GM19328 (cell line): ENCODE data around the gene LRP3.
"Not testable (repeated sequence)": the region's sequence is repeated elsewhere in the genome, so short reads cannot be mapped to it uniquely, and the experiment has no call there.

Experiments
- ATAC-seq: cut with Tn5 transposase; IDR thresholded peaks from one replicate; pipeline ENCODE4 v1.9.1; 2021; ENCODE audit warnings: mild to moderate bottlenecking, moderate library complexity; ENCODE audit not compliant: unreplicated experiment

The LRP3 gene

DNA sequence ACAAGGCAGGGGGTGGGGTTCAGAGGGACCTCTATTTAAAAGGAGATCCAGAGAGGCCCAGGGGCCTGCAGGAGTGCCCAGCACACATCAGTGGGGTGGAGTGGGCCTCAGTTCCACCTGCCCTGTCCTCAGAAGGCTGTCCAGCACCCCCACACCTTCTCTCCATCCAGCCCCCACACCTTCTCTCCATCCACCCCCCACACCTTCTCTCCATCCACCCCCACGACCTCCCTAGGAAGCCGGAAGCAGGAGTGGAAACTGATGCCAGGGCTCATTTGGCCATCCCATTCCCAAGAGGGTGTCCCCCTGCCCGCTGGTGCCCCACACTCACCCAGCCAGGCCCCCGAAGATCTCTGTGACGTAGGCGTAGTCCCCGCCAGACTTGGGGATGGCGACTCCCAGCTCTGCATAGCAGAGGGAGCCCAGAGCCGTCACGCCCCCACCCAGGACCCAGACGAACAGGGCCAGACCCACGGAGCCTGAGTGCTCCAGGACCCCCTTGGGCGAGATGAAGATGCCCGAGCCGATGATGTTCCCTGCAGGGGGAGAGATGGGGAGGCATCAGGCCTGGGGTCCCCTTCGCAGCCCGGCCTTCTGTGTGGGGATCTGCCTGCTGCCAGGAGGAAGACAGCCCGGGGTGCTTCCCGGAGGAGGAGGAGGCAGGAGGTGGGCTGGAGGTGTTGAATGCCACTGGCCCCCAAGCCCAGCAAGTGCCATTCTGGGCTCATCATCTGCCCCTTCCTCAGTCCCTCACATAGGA, 21.5 kb downstream of the LRP3 start:
- ATAC-seq, result no peak

DNA sequence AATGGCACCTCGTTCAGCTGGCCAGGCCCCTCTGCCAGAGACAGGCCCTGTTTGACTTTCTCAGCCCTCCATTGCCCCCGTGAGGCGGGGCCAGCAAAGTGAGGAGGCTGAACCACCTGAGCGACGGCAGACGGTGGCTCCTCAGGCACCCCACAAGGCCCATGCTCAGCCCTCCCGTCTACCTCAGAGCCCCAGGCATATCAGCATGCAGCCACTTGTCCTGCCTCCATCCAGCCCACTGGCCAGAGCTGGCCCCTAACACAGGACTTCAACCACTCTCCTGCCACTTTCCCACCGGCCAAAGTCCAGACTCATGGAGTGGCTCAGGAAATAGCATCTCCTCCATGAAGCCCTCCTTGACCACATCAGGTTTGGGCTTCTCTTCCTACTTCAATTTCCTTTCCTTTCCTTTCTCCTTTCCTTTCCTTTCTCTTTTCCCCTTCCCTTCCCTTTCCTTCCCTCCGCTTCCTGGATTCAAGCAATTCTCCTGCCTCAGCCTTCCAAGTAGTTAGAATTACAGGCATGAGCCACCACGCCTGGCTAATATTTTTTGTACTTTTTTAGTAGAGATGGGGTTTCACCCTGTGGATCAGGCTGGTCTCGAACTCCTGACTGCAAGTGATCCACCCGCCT, 22.2 kb downstream of the LRP3 start:
- no peak for ATAC-seq

DNA sequence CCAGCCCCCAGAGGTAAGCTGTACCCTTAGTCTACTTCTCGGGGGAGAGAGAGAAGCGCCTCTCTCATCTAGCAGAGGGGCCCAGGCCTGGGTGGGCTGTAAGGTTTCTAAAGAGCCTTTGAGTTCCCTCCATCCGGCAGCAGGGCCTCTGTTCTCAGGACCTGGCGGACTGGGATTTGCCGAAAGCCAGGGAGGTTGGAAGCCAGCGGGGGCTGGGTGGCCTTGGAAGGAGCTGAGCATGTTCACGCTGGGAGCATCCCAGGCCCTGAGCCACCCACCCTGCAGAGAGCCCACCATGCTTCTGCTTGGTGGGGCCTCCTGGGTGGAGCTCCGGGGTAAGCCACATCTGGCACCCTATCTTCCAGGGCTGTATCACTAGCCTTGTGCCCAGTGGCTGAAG, 23.8 kb downstream of the LRP3 start:
- ATAC-seq, result no peak

DNA sequence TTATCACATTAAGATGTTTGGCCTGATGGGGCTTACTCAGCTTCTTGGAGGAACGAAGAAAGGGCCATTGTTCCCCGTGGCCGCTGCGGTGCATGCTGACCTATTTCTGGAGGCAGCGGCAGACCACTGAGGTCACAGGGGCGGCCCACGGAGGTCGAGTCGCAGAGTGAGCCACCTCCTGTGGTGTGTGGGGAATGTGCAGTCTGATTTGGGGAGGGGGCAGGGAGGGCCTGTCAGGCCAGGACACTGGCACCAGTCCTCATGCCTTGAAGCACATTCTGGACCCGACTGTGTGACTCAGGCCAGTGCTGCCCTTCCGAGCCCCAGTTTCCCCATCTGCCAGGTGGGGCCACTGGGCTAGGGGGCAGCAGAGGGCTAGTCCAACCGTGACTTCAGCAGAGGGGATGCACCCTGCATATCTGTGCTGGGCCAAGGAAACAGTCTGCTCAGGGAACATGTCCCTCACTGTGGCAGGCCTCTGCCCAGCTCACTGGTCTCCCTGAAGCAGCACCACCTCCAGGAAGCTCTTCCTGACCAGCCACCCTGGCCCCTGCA, 25.2 kb downstream of the LRP3 start:
- no peak for ATAC-seq

DNA sequence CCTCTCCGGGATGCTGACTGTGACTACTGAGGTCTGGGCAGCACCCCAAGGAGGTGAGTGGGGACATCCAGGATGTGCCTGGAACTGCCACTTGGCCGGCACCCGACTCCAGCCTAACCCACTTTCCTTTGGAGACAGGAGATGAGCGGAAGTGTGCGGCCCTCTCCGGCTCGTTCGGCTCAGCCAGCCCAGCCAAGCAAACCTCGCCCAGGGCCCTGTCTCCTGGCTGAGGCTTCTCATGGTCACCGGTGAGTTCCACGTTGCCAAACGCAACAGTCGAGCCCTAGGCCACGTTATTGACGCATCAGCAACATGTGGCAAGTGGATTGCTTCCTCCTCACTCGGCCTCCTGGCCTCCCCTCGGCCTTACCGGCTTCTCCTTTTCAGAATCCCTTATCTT, 26.0 kb downstream of the LRP3 start:
- ATAC-seq, result no peak

DNA sequence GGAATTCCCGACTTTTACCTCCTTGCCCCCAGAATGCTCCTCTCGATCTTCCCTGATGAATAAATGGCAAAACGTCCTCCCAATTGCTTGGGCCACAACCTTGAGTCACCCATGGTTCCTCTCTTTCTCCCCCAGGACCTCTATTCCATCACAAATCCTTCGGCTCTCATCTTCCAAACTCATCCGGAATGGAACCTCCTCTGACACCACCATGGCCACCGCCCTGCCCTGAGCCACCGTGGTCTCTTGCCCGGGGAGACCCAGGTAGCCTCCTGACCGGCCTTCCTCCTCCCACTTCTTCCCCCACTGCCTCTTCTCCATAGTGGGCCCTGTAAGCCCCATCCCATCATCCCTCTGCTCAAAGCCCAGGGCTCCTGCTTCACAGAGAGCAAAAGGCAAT, 26.6 kb downstream of the LRP3 start:
- no peak for ATAC-seq

DNA sequence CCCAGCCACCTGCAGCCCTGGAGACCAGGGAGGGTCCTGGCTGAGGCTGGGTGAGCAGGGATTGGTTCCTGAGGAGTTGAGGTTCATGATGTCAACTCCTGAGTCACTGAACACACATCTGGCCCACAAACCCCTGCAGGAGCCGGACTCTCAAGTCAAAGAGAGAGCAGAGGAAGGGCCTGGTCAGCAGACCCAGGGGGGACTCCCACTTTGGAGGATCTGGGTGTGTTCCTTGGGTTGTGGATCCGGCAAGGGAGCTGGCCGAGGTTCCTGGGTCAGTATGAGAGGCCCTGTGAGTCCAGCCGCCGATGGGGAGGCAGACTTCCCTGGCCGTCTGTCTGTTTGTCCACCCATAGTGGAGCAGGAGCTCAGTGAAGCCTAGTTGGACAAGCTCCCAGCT, 27.5 kb downstream of the LRP3 start:
- ATAC-seq, result no peak

DNA sequence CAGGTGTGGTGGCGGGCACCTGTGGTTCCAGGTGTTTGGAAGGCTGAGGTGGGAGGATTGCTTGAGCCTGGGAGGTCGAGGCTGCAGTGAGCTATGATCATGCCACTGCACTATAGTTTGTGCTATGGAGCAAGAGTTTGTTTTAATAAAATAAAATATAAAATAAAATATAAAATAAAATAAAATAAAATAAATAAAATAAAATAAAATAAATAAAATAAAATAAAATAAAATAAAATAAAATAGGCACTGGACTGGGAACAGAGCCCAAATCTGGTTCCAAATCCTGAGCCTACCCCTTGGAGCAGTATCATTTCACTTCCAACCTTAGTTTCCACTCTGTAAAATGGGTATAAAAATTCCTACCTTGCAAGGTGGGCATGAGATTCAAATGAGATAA, 28.1 kb downstream of the LRP3 start:
- not testable (repeated sequence) for ATAC-seq

DNA sequence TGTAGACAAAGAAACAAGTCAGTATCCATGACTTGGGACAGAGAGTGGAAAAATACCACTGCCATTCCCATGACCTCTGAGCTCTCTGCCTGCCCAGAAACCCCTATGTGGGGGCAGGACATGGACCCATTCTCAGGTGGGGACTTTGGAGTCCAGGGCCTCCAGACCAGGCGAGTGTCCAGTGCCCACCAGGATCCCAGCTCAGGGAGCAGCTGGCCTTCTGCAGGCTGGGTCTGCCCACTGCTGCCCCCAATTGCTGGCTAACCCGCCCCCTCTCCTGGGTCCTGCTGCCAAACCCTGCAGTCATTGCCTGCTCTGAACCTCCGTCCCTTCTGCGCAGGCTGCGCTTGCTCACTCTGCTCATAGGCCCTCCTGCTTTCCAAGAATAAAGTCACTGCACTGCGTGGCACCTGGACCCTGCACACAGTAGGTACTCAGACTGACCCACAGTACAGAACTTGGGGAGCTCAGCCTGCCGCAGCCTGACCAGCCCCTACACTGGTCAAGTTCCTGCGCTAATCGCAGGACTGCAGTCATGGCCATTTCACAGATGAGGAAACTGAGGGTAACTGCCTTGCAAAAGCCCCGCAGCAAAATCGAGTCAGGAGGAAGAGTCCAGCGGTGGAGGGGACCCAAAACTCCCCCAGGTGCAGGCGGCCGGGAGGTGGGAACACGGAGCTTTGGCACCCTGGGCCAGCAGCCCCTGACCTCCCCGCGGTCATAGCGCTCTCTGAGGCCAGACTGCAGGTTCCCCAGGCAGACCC, 30.7 kb downstream of the LRP3 start:
- no peak for ATAC-seq

DNA sequence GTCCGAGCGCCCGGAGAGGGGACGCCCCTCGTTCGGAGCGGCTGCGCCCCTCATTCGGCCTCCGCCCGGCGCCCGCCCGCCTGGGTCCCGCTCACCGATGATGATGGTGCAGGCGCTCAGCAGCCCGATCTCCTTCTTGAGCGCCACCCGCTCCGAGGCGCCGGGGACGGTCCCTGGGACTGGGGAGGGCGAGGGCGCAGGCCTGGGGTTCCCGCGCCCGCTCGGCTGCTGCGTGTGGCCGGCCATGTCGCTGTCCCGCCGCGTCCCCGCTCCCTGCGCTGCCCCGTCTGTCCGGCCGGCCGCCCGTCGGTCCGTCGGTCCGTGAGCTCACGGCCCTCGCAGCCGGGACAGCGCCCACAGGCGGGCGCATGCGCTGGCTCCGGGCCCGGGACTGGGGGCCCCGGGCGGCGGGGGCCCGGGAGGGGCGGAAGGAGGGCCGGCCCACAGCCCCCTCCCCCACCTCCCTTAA, 31.4 kb downstream of the LRP3 start, which contains the start of gene SLC7A10:
TSS of gene SLC7A10 (minus strand) at position 393 of the 469 bp plus-strand sequence. CDS start at position 246, 147 bp downstream.
- no peak for ATAC-seq

DNA sequence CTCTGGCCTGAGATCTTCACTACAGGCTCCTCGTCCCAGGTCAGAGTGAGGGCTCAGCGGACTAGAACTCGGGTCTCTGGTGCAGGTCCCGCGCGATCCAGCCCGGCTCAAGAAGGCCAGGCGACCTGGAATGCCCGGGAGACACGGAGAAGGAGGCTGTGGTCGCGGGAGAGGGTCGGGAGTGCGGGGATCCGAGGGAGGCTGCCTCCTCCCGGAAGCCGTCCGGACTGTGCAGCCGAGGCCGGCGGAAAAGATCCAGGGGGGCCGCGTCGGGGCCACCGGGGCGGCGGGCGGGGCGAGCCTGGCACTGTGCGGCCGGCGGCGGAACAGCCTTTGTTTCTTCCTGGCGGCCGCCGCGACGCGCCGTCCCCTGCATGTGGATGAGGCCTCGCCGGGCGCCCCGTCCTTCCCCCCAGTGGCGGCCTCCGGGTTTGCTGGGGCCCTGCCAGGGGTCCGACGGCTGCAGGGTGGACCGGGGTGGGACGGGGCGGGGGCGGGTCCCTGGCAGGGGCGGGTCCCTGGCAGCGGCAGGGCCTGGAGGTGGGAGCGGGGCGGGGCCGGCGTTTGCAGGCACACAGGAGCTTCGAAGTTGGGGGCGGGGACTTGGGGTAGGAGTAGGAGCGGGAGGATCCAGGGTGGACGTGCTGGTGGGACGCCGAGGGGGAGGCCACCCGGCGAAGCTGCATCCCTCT, 32.6 kb downstream of the LRP3 start:
- no peak for ATAC-seq

DNA sequence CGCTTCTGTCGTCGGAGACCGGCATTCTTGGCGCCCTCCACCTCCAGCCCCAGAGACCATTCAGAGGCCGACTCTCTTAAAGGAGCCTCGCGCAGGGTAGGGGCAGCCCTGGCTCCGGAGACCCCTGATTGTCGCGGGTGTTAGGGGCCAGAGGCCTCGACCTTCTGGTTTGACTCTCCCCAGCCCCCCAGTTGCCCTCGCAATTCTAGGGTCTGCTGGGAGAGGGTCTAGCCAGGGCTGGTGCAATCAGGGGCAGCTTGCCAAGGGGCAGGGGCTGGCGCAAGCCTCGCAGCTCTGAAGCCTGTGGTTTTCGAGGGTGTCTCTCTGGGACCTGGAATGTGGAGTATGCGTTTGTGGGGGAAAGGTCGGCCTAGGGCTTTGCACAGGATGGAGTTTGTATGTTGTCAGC, 33.1 kb downstream of the LRP3 start:
- ATAC-seq, result no peak

DNA sequence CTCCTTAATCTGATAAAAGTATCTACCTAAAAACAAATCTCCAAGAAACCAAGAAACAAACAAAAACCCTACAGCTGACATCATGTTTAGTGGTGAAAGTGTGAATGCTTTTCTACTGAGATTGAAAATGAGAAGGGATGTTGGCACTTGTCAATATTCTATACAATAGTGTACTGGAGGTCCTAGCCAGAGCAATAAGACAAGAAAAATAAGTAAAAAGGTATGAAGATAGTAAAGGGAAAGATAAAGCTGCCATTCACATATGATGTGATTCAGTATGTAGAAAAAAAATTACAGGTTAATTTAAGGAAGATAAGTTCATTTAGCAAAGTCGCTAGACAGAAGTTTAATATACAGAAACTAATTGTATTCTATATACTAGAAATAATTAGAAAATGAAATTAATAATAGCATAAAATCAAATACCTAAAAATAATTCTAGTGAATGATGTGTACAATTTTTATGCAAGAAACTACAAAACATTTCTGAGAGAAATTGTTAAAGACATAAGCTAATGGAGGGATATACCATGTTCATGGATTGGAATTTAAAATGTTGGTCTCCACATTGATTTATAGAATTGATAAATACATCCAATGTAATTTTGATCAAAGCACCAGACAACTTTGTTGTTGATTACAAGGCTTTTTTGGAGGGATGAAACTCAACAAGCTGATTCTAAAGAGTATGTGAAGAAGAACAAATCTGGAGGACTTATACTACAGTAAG, 33.9 kb downstream of the LRP3 start:
- ATAC-seq, result no peak

DNA sequence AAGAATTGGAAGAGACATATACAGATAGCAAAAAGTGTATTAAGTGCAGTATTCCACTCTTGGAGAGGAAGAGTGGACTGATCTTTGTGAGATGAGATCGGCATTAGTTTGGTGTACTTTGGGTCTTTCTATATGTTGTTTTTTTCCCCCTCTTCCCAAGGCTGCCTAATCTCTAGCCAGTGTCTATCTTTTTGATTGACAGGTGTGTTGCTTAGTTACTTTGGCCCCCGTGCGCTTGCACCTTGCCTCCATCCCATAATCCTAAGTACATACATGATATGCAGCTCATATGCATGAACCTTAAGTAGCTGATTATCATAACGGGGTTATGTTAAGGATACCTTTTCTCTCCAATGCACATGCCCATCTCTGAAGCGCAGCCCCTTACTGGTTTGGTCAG, 35.8 kb downstream of the LRP3 start:
- no peak for ATAC-seq

DNA sequence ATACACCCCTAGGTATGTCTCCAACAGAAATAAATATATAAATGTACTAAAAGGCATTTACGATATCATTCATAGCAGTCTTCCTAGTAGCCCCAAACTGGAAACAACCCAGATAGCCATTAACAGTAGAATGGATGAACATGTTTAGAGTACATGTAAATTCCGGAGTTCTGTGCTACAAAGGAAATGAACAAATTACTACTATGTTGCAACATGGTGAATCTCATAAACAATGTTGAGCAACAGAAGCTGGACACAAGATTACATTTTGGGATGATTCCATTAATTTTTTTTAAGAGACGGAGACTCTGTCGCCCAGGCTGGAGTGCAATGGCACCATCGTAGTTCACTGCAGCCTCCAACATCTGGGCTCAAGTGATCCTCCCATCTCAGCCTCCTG, 37.4 kb downstream of the LRP3 start:
- ATAC-seq, result no peak

DNA sequence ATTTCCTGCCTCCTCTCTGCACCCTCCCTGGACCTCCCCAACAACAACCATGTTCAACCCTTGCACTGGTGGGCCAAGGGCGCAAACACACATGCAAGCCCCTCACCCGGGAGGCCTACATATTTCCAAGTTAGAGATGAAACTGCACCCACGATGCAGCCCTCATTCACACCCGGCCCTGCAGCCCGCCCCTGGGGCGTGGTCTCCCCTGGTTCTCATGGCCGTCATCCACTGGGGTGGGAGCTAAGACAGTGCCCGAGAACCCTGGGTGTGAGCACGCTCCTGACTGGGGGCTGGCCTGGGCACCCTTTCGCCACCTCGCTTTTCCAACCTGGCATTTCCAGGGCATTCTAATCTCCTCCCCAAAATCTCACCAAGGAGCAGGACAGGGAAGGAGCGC, 38.5 kb downstream of the LRP3 start:
- ATAC-seq, result no peak

DNA sequence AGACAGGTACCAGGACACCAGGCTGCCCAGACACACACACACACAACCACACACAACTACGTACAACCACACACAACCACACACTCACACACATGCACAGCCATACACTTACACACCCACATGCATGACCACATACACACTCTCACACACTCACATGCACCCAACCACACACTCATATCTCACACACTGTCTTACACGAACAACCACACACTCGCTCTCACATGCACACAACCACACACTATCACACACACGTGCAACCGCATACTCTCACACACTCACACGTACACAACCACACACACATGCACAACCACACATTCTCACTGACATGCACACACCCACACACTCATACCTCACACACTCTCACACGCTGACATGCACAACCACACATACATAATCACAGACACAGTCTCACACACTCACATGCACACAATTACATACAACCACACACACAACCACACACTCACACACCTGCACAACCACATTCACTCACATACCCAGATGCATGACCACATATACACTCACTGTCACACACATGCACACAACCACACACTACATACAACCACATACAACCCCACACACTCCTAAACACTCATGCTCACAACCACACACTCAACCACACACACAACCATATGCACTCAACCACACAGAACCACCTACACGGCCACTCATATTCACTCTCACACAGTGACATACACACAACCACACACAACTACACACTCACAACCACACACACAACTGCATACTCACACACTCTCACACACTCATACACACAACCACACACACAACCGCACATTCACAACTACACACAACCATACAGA, 39.1 kb downstream of the LRP3 start:
- ATAC-seq, result no peak

DNA sequence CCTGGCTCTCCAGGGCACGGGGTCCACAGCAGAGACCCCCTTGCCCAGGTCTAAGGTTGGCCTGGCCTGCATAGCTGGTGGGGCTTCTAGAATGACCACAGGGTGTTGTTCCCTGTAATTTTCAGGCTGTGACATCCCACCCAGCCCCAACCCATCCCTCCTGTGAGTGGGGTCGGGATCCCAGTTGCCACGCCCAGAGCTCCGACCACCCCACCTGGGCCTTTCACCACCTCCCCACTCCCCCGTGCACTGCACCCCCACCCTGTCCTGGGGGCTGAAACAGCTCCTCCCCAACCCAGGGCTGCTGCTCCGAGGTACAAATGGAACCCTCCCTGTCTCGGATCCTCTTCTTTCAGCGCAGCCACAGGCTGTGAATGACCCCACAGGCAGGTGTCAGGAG, 40.0 kb downstream of the LRP3 start:
- ATAC-seq, result no peak

DNA sequence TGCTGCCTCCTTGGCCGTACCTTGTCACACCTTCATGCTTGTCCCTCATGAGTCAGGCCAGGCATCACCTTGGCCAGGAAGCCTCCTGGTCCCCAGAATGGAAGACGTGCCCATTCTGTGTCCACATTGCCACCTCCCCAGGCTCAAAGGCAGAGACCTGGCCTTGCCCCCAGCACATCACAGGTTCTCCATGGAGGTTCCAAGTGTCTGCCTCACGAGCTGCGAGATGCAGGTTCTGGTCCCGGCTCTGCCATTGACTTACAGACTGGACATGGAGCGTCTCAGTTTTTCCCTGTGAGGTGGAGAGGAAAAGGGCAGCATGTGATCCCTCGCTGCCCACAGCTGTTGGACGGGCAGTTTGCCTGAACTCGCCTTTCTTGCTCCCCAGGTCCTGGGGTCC, 40.6 kb downstream of the LRP3 start:
- no peak for ATAC-seq
